IPS DF 4.7 (cell line): ENCODE measurements around the gene USP33.
"Not testable (repeated sequence)": the region's sequence is repeated elsewhere in the genome, so short reads cannot be mapped to it uniquely, and the experiment has no call there.

Experiments
- DNase-seq: peaks from one replicate; pipeline ENCODE4 v3.0.0-alpha.2; 2013; ENCODE audit warnings: low spot score; ENCODE audit errors: extremely low read depth

Gene USP33

GRCh38 chr1:77759071-77760028, at the start of gene USP33:
Gene USP33, minus strand, starts transcription at chr1:77759852. Its CDS starts 18,155 bp downstream, at chr1:77741697.
- no peak for DNase-seq

- no peak for DNase-seq
Measured at GRCh38 chr1:77803371-77803770, 43.7 kb upstream of the USP33 start.

- no peak for DNase-seq
Measured at GRCh38 chr1:77802026-77802425, 42.4 kb upstream of the USP33 start.

GRCh38 chr1:77797991-77798390, 38.3 kb upstream of the USP33 start:
- DNase-seq, result no peak

- DNase-seq, result no peak
Measured at GRCh38 chr1:77796695-77797405, 37.2 kb upstream of the USP33 start.

GRCh38 chr1:77794550-77794949, 34.9 kb upstream of the USP33 start:
- DNase-seq, result no peak

- not testable (repeated sequence) for DNase-seq
Measured at GRCh38 chr1:77786093-77786741, 26.6 kb upstream of the USP33 start.

- DNase-seq, result no peak
Measured at GRCh38 chr1:77783141-77783540, 23.5 kb upstream of the USP33 start.

- no peak for DNase-seq
Measured at GRCh38 chr1:77781683-77782082, 22.0 kb upstream of the USP33 start.

- DNase-seq, result peak; percentile 85
Measured at GRCh38 chr1:77779529-77780281, 20.1 kb upstream of the USP33 start, which contains the start of gene MIGA1. Gene MIGA1, plus strand, starts transcription at chr1:77779649. Its CDS starts 3,604 bp downstream, at chr1:77783253.

GRCh38 chr1:77776007-77776700, 16.5 kb upstream of the USP33 start:
- DNase-seq, result no peak

GRCh38 chr1:77768006-77768405, 8.4 kb upstream of the USP33 start:
- DNase-seq, result no peak

- no peak for DNase-seq
Measured at GRCh38 chr1:77762072-77762476, 2.4 kb upstream of the USP33 start.

- no peak for DNase-seq
Measured at GRCh38 chr1:77757603-77758002, 2.0 kb downstream of the USP33 start.

- DNase-seq, result no peak
Measured at GRCh38 chr1:77757066-77757584, 2.5 kb downstream of the USP33 start.

GRCh38 chr1:77756052-77756754, 3.4 kb downstream of the USP33 start:
- DNase-seq, result no peak

- not testable (repeated sequence) for DNase-seq
Measured at GRCh38 chr1:77749489-77749888, 10.2 kb downstream of the USP33 start.

- DNase-seq, result no peak
Measured at GRCh38 chr1:77744576-77744975, 15.1 kb downstream of the USP33 start.

GRCh38 chr1:77742011-77742555, 17.6 kb downstream of the USP33 start:
- no peak for DNase-seq
